Caki2 (cell line): ENCODE data around the gene SNX4. TPM values are rescaled to one million over a fixed set of nuclear protein-coding genes. Genes with fewer than 3 reads are reported as not detected.
"Not testable (repeated sequence)": the region's sequence is repeated elsewhere in the genome, so short reads cannot be mapped to it uniquely, and the experiment has no call there.

Source experiments
- DNase-seq: peaks from one replicate; pipeline ENCODE4 v3.0.0-alpha.2; 2015; ENCODE audit warnings: low read depth
- in situ Hi-C: cut with HindIII; loops from 2 replicates; pipeline ENCODE4 v1.10.0; 2016; ENCODE audit warnings: low sequenced_read_pairs, low pct_unique_long_range_greater_than_20kb, mixed read lengths
- total RNA-seq: library from RNA; depleted of rRNA; stranded (reverse); fragments of >200 nt; shearing (Covaris generic); gene quantifications from 2 replicates; pipeline ENCODE4 v1.2.3, GENCODE V29; 2014; ENCODE audit warnings: low replicate concordance; rRNA removed

The SNX4 gene
- 10.6 and 12.3 TPM in 2 replicates for total RNA-seq

DNA sequence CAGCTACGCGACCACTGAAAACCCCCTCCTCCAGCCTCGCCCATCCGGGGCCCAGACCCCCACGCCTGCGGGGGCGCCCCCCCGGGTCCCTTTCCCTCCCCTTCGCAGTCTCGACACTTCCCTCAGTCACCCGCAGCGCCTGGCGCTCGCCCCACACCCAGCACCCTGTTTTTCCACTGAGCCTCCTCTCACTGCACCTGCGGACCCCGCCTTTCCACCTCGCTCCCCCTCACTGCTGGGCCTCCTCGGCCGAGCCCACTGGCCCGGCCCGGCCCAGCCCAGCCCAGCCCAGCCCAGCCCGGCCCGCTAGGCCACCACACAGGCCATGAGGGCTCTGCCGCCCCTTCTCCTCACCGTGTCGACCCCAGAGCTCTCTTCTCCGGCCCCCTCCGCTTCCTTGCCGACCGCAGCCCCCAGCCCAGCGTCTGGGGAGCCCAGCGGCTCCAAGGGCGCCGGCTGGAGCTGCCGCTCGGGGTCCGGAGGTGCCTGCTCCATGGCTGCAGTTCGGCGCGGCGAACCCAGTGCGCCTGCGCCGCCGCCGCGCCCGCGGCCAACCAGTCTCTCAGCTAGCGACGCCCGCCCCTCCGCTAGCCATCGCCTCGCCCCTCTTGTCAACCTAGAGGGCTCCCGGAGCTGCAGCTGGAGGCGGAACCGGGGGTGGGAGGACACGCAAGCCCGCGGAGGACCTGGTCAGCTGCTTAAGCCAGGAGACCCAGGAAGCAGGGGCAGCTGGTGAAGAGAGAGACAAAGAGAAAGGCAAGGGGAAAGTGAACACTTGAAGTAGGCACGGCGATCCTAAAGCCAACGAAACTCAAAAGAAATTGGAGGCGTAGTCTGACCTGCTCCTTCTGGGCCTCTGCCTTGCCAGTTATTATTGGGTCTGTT lies at the start of gene SNX4:
TSS of gene SNX4 (minus strand) at position 525 of the 885 bp plus-strand sequence. CDS start at position 495, 30 bp downstream.
- in situ Hi-C loops: no loop called here
- peak; percentile 90 for DNase-seq

DNA sequence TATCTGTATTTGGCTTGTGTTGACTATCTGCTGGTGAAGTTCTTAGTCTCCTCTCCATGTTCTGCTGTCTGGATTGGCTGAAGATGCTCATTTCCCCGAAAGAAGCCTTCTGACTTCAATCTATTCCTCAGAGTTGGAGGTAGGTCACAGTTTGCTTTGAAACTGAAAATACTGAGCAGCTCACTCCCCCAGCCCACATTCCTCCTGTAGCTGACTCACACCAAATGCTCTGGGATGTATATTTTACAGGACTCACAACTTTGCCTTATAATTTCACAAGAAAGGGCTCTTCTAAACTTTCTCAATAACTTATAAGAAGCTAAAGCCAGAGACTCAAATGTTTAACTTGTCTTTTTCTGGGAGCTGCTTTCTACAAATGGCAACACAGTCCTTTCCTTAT lies 36.3 kb upstream of the SNX4 start:
- in situ Hi-C loops: no loop called here
- no peak for DNase-seq

DNA sequence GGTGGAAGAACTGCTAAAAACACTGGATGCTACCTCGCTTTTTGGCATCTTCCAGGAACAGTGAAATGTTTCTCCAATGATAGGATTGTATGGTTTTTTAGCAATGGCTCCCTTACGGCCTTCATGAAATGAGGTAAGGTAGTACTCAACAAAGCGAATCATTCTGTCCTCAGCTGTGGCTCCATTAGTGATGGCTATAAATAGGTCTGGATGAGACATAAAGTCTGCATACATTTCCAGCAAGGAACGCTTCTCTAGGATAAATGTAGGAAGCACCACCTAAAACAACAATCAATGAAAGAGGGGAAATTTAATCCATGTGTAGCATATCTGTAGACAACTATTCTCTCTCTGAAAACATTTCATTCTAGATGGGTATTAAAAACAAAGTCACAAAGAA lies 32.4 kb upstream of the SNX4 start:
- DNase-seq: no peak
- in situ Hi-C loops: no loop called here

DNA sequence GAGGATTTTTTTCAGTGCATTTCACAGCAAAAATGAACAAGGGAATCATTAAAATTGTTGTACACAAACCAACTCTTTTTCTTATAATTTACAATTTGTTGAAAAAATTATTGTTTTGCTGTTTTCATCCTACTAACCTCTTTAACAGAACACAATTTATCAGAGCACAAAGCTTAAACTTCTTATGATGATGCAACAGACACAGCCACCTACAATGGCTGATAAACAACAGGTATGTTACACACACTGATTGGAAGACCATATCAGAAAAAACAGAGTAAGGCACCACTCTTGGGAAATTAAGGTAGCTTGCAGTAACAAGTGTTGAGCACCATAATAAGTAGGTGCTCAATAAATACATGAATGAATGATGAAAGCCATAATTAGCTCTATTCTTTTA lies 8.9 kb upstream of the SNX4 start:
- no peak for DNase-seq
- in situ Hi-C loops: no loop called here

DNA sequence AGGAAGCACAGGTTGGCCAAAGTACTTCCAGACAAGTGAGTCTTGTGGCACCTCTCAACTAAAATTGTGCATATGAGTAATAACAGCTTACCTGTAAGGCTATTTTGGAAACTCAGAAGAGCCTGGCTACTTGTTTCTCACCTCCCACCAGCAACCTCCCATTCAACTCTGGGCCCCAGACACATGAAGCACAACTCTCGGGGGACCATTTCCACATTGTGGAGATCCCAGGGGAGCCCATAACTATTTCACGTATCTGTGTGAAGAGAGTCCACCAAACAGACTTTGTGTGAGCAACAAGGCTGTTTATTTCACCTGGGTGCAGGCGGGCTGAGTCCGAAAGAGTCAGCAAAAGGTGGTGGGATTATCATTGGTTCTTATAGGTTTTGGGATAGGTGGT lies 5.2 kb upstream of the SNX4 start:
- in situ Hi-C loops: no loop called here
- DNase-seq: no peak

DNA sequence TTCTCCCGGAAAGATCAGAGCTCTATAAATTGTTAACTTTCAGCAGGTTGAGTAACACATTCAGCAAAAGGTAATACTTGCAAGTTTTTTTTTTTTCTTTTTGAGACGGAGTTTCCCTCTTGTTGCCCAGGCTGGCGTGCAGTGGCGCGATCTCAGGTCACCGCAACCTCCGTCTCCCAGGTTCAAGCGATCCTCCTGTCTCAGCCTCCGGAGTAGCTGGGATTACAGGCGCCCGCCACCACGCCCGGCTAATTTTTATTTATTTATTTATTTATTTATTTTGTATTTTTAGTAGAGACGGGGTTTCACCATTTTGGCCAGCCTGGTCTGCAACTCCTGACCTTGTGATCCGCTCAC lies 539 bp upstream of the SNX4 start:
- DNase-seq, in situ Hi-C loops: not testable (repeated sequence)

DNA sequence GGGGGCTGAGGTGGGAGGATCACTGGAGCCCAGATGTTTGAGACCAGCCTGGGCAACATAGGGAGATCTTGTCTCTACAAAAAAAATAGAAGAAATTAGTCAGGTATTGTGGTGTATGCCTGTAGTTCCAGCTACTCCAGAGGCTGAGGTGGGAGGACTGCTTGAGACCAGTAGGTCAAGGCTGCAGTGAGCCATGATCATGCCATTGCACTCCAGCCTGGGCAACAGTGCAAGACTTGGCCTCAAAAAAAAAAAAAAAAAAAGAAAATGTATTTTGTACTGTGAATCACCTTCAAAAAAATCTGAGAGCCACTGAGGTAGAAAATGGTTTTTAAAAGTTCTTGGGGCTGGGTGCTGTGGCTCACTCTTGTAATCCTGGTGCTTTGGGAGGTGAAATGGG lies 4.6 kb downstream of the SNX4 start:
- no peak for DNase-seq
- in situ Hi-C loops: no loop called here

DNA sequence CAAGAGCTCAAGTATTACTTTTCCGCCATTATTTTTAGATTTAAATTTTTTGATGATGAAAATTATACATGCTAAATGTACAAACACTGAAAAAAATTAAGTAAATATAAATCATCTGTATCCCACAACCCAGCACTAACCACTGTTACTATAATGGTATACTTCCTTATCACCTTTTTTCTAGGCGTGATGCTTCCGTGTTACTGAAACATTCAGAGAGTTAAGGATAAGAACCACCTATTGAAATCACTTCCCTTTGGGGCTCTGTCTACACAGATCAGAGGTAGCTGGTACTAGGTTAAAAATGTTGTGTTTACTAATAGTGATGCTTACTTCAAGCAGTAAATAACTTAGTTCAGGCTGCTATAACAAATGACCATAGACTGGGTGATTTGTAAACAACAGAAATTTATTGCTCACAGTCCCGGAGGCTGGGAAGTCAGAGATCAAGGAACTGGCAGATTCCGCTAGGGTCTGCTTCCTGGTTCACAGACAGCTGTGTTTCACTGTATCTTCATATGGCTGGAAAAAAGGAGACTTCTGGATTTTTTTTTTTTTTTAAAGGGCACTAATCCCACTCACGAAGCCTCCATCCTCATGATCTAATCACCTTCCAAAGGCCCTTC lies 6.4 kb downstream of the SNX4 start:
- no peak for DNase-seq
- in situ Hi-C loops: no loop called here

DNA sequence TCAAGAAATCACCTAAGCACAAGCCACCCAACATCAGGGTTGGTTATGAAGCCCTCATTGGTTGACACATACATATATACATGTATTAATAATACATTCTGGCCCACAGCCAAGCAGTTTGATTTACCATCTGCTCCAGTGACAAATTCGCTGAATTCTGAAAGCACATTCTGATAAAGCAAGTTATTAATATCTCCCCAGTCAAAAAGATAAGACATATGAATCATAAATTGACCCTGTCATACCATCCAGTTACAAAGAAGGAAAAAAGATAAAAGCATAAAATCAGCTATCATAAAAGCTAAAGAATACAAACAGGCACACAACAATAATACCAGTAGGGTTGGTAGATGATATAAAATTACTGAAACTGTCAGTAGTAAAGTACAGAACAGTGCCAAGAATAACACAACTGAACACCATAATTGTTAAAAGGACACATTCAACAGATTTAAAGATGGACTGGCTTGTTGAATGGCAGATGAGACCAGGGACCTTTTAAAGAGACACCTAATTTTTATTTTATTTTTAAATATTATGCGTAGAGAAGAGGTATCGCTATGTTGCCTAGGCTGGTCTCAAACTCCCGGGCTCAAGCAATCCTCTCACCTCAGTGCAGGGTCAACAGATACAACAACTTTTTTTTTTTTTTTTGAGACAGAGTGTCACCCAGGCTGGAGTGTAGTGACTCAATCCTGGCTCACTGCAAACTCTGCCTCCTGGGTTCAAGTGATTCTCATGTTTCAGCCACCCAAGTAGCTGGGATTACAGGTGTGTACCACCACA lies 7.7 kb downstream of the SNX4 start:
- in situ Hi-C loops: no loop called here
- no peak for DNase-seq

DNA sequence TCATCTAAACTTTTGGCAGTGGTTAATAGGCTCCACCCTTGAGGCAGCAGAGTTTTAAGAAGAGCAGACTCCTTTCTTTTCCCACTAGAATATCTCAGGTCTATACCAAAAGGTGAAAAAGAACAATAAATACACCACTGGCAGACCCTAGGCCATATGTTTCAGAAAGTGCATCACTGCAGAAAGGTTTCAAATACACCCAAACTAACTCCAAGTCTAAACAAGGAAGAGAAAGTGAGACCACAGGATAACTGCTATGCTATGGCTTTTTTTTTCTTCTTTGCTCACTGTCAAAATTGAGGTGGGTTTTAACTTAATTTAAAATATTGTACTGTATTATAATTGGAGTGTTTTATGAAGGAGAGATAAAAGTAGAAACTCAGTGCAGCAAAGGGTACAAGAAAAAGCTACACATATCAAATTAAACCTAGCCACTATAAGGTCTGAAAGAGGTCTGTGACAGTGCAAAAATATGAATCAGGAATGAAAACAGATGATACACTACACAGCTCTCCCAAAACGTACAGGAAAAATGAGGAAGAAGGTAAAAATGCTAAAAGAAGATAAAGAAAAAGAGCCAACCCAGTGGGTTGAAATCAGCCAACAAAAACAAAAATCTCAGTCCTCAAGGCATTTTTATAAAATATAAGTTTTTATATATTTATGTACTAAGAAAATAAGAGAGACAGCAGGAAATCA lies 8.4 kb downstream of the SNX4 start:
- in situ Hi-C loops: no loop called here
- DNase-seq: no peak

DNA sequence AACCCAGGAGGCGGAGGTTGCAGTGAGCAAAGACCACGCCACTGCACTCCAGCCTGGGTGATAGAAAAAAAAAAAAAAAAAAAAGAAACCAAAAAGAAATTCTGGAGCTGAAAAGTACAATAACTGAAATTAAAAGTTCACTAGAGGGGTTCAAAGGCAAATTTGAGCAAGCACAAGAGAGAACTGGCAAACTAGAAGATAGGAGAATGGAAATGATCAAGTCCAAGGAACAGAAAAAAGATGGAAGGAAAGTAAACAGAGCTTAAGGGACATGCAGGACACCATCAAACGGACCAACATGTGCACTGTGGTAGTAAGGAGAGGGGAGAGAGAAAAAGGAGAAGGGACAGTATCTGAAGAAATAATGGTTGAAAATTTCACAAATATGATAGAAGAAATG lies 12.9 kb downstream of the SNX4 start:
- DNase-seq: no peak
- in situ Hi-C loops: no loop called here

DNA sequence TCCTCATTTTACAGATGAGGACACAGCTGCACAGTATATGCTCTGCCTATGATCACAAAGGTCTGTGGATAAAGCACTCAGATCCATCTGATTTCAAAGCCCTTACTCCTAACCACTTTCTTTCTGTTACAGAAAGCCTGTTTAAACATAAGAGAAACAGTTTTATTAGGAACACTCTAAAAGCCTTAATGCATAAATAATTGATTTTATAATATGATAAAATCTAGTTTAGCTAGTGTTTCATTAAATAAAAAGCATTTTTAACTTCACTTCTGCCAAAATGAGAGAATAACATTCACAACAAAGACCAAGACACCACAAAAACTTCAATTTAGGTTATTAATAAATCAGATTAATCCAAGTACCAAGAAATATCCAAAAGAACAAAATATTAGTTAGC lies 21.4 kb downstream of the SNX4 start:
- DNase-seq: no peak
- in situ Hi-C loops: no loop called here

DNA sequence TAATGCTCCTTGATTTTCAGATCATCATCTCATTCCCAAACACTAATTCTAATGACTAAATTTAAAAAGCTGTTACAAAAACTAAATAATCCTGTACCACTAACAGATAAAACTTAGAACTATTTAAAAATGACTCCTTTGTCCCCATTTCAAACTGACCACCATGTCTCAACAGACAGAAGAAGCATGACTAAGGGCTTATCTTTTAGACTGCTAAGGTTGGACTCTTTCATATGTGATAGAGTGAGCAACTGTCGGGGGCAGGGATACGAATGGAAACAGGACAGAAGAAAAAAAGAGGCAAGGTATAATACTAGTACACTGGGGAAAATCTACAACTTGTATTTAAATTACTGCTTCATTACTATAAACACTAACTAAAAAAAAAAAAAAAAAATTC lies 23.3 kb downstream of the SNX4 start:
- in situ Hi-C loops: no loop called here

DNA sequence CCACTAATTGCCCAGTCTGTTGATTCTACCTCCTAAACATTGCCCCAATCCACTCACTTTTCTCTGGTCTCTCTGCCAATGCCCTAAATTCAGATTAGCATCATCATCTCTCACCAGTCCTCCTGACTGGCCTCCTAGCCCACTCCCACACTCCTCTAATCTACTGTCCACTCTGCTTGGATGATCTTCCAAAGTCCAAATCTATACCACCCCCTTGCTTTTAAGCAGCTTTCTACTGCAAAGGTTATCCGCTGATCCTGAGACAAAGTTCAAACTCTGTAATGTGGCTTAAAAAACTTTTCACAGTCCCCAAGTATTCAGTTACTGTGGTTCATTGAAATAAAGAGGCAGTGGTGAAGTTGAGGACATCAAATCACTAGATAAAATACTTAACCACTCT lies 37.6 kb downstream of the SNX4 start:
- in situ Hi-C loops: no loop called here
- no peak for DNase-seq

More for the DNA sequence above, 23.3 kb downstream of the SNX4 start:
- no peak for DNase-seq

DNA sequence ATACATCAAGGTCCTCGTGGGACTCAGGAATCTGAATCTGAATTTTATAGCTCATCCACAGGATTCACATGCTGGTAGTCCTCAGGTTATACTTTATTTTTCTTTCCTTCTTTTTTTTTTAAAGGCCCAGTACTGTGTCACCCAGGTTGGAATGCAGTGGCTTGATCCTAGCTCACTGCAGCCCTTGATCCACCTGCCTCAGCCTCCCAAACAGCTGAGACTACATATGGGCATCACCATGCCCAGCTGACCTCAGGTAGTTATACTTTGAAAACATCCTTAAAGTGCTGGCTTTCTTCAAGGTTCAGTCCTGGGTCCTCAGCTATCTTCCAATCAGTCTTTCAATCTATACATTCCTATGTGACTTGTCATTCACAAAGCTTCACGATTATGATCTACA lies 38.2 kb downstream of the SNX4 start:
- in situ Hi-C loops: no loop called here
- no peak for DNase-seq

DNA sequence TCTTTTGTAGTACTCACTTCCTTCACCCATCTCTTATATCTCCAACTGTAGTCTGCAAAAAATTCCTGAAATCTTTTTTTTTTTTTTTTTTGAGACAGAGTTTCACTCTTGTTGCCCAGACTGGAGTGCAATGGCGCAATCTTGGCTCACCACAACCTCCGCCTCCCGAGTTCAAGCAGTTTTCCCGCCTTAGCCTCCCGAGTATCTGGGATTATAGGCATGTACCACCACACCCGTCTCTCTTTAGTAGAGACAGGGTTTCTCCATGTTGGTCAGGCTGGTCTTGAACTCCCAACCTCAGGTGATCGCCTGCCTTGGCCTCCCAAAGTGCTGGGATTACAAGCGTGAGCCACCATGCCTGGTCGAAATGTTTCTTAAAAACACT lies 38.6 kb downstream of the SNX4 start:
- in situ Hi-C loops, DNase-seq: not testable (repeated sequence)

DNA sequence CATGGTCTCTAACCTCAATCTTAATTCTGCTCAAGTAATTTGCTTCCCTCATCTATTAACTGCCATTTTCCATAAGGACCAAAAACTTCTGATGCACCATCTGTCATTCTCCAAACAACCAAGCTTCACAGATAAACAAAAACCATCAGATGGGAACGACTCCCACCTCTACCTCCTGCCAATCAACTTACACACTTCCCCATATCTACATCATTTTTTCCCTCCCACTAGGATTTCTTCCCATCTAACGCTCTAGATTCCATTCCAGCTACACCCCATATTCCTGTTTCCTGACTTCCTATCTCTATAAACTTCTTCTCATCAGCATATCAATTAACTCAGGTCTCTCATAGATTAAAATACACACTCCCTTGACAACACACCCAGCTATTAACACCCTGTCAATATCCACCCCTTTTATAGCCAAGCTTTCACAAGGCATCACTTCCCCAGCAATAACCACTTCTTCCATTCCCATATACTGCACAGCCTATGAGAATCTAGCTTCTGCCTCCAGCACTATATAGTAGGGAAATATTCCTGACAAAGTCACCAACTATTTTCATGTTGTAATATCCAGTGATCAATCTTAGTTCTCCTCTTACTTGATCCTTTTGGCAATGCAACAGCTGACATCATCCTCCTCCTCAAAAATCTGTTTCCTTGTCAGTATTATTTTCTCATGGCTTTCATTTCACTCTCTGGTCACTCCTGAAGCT lies 39.2 kb downstream of the SNX4 start:
- in situ Hi-C loops: no loop called here

DNA sequence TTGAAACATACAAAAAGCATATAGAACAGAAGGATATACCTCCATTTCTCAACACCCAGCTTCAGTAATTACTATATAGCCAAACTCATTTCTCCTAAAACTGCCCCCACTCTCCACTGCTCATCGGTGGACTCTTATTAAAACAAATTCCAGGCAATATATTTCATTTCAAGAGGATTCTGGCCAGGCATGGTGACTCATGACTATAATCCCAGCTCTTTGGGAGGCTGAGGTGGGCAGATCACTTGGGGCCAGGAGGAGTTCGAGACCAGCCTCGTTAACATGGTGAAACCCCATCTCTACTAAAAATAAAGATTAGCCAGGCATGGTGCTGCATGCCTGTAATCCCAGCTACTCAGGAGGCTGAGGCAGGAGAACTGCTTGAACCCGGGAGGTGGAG lies 40.9 kb downstream of the SNX4 start:
- no peak for DNase-seq
- in situ Hi-C loops: no loop called here

More for the DNA sequence above, 39.2 kb downstream of the SNX4 start:
- no peak for DNase-seq
